T-helper 17 cell (primary cell): ENCODE measurements around the gene ST7L. TPM values are rescaled to one million over a fixed set of nuclear protein-coding genes. Genes with fewer than 3 reads are reported as not detected.

Source experiments
- total RNA-seq, 4 donors: library from RNA in 2 of 4; stranded (reverse) in 2 of 4; gene quantifications; one replicate each; pipeline ENCODE4 v1.2.3 and lab custom pipeline; 2022 to 2026

ST7L gene
- total RNA-seq, 2 donors from 2014 or later = 18.0 to 21.2 TPM

Other genes with a start within 250 kb of the ST7L start
- gene CTTNBP2NL, start 222.9 kb downstream of the ST7L start, total RNA-seq = under 1 TPM; 0.45 to 0.91 TPM
- under 1 TPM; 0.13 to 0.37 TPM for gene WNT2B, start 110.2 kb downstream of the ST7L start, total RNA-seq
- gene CAPZA1, start 691 bp upstream of the ST7L start, total RNA-seq = 100 to 1,000 TPM; 203 to 224 TPM
- 10 to 100 TPM; 72.5 to 72.7 TPM for gene MOV10, start 55.5 kb upstream of the ST7L start, total RNA-seq
- gene RHOC, start 88.0 kb upstream of the ST7L start, total RNA-seq = 10 to 100 TPM; 16.9 to 34.4 TPM
- under 1 TPM; 0.20 to 0.42 TPM for gene PPM1J, start 96.2 kb upstream of the ST7L start, total RNA-seq